ENCODE results near the gene M1AP. TPM values are rescaled to one million over a fixed set of nuclear protein-coding genes. Genes with fewer than 3 reads are reported as not detected.

M1AP gene
- total RNA-seq, 1 experiment from 2014 or later, result not detected

GRCh38 chr2:74576863-74577229 is 71.3 kb downstream of the M1AP start:
- no TSS peak for BruUV-seq (replicated peaks)
- Histone ChIP-seq H3K36me3 (ENCODE audit: low read depth, low read length) (no peaks in the 10 kb centered on the region), H4K20me1 (ENCODE audit: low read length) (no peaks in the 10 kb centered on the region), H3K4me1 (ENCODE audit: insufficient read depth, low read length) (peaks cover 10% of the 10 kb centered on the region), H3K9me2 (replicated peaks; ENCODE audit: low read length) (no peaks in the 10 kb centered on the region), H3K4me3 (ENCODE audit: low read length) (no peak overlapping the region), H2AFZ (ENCODE audit: low read length) (no peak overlapping the region), H3K79me2 (ENCODE audit: low read length) (no peaks in the 10 kb centered on the region), H3K4me2 (ENCODE audit: low read length) (no peak overlapping the region), H3K27me3 (ENCODE audit: low read length) (no peaks in the 10 kb centered on the region), H3K9ac (ENCODE audit: low read length) (no peak overlapping the region), H3F3A (ENCODE audit: low read length, unreplicated experiment) (peaks cover 4% of the 10 kb centered on the region), H3K9me3 (ENCODE audit: low read length) (no peaks in the 10 kb centered on the region), H3K27ac (ENCODE audit: low read length) (no peak overlapping the region)
- ChIA-PET CTCF (no interaction called here), POLR2A (ENCODE audit: unreplicated experiment) (interaction anchor here (0.6 kb wide), 1 partner anchor 47 kb away, joined by 3 read pairs; the partner anchor contains the start of gene HTRA2)
- DNase-seq (no peak), ATAC-seq (no peak)
- TF ChIP-seq EZH2phosphoT487 (IDR thresholded peaks at IDR 0.05; ENCODE audit: borderline replicate concordance, low read length) (no peak), CTCF (conservative IDR thresholded peaks at IDR 0.05; ENCODE audit: low read depth, low read length) (no peak), EZH2 (IDR thresholded peaks at IDR 0.05; ENCODE audit: low read length, unreplicated experiment) (no peak)
- intact Hi-C loops (cut with micrococcal nuclease), result no loop called here

- ChIA-PET CTCF (no interaction called here), POLR2A (ENCODE audit: unreplicated experiment) (no interaction called here)
- DNase-seq (no peak), ATAC-seq (no peak)
- Histone ChIP-seq H3K27me3 (ENCODE audit: low read length) (no peaks in the 10 kb centered on the region), H3K9me2 (replicated peaks; ENCODE audit: low read length) (no peaks in the 10 kb centered on the region), H3K36me3 (ENCODE audit: low read depth, low read length) (no peaks in the 10 kb centered on the region), H3K4me3 (ENCODE audit: low read length) (no peak overlapping the region), H3K27ac (ENCODE audit: low read length) (no peak overlapping the region), H2AFZ (ENCODE audit: low read length) (no peak overlapping the region), H3K79me2 (ENCODE audit: low read length) (no peaks in the 10 kb centered on the region), H3F3A (ENCODE audit: low read length, unreplicated experiment) (peaks cover 4% of the 10 kb centered on the region), H3K9me3 (ENCODE audit: low read length) (no peaks in the 10 kb centered on the region), H3K4me1 (ENCODE audit: insufficient read depth, low read length) (peaks cover 10% of the 10 kb centered on the region), H4K20me1 (ENCODE audit: low read length) (no peaks in the 10 kb centered on the region), H3K9ac (ENCODE audit: low read length) (no peak overlapping the region), H3K4me2 (ENCODE audit: low read length) (no peak overlapping the region)
- intact Hi-C loops (cut with micrococcal nuclease), result no loop called here
- TF ChIP-seq EZH2phosphoT487 (IDR thresholded peaks at IDR 0.05; ENCODE audit: borderline replicate concordance, low read length), result no peak
- BruUV-seq (replicated peaks), result no TSS peak
These were observed 71.8 kb downstream of the M1AP start for GRCh38 chr2:74576211-74576862.

GRCh38 chr2:74575320-74575719 is 72.8 kb downstream of the M1AP start:
- no peak for TF ChIP-seq EZH2 (IDR thresholded peaks at IDR 0.05; ENCODE audit: low read length, unreplicated experiment)
- no peak for TF ChIP-seq CTCF (conservative IDR thresholded peaks at IDR 0.05; ENCODE audit: low read depth, low read length)
- no peak for TF ChIP-seq EZH2phosphoT487 (IDR thresholded peaks at IDR 0.05; ENCODE audit: borderline replicate concordance, low read length)
- Histone ChIP-seq H3K27me3 (ENCODE audit: low read length) (no peaks in the 10 kb centered on the region), H3K9me2 (replicated peaks; ENCODE audit: low read length) (no peaks in the 10 kb centered on the region), H3F3A (ENCODE audit: low read length, unreplicated experiment) (peaks cover 4% of the 10 kb centered on the region), H3K27ac (ENCODE audit: low read length) (no peak overlapping the region), H3K4me2 (ENCODE audit: low read length) (no peak overlapping the region), H3K79me2 (ENCODE audit: low read length) (no peaks in the 10 kb centered on the region), H3K9me3 (ENCODE audit: low read length) (no peaks in the 10 kb centered on the region), H3K9ac (ENCODE audit: low read length) (no peak overlapping the region), H4K20me1 (ENCODE audit: low read length) (no peaks in the 10 kb centered on the region), H3K4me1 (ENCODE audit: insufficient read depth, low read length) (peaks cover 10% of the 10 kb centered on the region), H3K4me3 (ENCODE audit: low read length) (no peak overlapping the region), H2AFZ (ENCODE audit: low read length) (no peak overlapping the region), H3K36me3 (ENCODE audit: low read depth, low read length) (no peaks in the 10 kb centered on the region)
- BruUV-seq (replicated peaks), result no TSS peak
- ChIA-PET POLR2A (ENCODE audit: unreplicated experiment) (no interaction called here), CTCF (no interaction called here)
- intact Hi-C loops (cut with micrococcal nuclease), result no loop called here
- DNase-seq (no peak), ATAC-seq (no peak)
